HG03520 (cell line): Measurements from ENCODE around the gene ACOX1.

Source experiments
- ATAC-seq: cut with Tn5 transposase; IDR thresholded peaks from one replicate; pipeline ENCODE4 v1.9.1; 2021; ENCODE audit warnings: mild to moderate bottlenecking, moderate library complexity; ENCODE audit not compliant: unreplicated experiment

The ACOX1 gene

GRCh38 chr17:75940727-75941441, 38.1 kb downstream of the ACOX1 start, which contains the start of gene FBF1:
FBF1 (minus strand) TSS chr17:75941042; CDS start chr17:75938149, 2,893 bp downstream.
- ATAC-seq, result peak; percentile 89

- no peak for ATAC-seq
Observed at GRCh38 chr17:75937652-75938051, 41.3 kb downstream of the ACOX1 start.

DNA sequence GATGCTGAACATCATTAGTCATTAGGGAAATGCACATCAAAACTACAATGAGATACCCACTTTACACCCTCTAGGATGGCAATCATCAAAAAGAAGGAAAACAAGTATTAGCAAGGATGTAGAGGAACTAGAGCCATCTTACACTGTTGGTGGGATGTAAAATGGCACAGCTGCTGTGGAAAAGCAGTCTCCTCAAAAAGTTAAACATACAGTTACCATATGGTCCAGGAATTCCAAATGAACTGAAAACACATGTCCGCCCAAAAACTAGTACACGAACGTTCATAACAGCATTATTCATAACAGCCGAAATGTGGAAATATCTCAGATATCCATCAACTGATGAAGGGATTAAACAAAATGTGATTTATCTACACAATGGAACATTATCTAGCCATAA, 45.2 kb downstream of the ACOX1 start:
- ATAC-seq, result no peak

- no peak for ATAC-seq
Observed at GRCh38 chr17:75932852-75933251, 46.1 kb downstream of the ACOX1 start.

DNA sequence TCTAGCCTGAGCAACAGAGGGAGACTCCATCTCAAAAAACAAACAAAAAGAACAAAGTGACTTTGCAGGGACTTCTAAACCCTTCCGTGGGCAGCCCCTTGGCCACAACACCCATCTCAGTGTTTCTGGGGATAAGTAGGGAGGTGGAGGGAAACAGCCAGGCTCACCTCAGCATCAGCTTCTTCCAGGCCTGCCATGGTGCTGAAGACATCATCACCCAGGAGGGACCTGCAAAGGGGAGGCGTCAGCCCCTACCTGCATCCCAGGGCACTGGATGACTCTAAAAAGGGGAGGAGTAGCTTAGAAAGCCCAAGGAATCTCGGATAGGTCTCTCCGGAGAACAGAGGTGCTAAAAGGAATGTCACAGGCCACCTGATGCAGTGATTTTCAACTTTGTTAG, 47.9 kb downstream of the ACOX1 start:
- no peak for ATAC-seq

- ATAC-seq, result no peak
Observed at GRCh38 chr17:75927286-75927922, 51.6 kb downstream of the ACOX1 start.

- ATAC-seq, result no peak
Observed at GRCh38 chr17:75926456-75926855, 52.5 kb downstream of the ACOX1 start.

DNA sequence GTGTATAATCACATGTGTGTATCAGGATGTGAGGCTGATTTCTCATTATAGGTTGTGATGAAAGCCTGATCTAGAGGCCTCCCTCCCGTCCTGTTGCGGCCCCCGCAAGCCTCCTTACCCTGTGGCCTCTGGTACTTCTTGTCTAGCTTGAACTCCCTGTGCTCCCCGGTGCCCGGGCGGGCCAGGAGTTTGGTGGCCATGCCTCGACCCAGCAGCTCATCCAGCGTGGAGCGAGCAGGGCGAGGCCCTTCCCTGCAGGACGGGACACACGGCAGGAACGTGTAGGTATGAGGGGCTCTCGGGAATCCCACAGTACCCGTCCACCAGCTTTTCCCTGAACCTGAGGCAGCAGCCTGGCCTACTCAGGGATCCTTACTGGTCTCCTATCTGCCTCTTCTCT, 53.1 kb downstream of the ACOX1 start:
- no peak for ATAC-seq

- no peak for ATAC-seq
Observed at GRCh38 chr17:75925103-75925502, 53.9 kb downstream of the ACOX1 start.

DNA sequence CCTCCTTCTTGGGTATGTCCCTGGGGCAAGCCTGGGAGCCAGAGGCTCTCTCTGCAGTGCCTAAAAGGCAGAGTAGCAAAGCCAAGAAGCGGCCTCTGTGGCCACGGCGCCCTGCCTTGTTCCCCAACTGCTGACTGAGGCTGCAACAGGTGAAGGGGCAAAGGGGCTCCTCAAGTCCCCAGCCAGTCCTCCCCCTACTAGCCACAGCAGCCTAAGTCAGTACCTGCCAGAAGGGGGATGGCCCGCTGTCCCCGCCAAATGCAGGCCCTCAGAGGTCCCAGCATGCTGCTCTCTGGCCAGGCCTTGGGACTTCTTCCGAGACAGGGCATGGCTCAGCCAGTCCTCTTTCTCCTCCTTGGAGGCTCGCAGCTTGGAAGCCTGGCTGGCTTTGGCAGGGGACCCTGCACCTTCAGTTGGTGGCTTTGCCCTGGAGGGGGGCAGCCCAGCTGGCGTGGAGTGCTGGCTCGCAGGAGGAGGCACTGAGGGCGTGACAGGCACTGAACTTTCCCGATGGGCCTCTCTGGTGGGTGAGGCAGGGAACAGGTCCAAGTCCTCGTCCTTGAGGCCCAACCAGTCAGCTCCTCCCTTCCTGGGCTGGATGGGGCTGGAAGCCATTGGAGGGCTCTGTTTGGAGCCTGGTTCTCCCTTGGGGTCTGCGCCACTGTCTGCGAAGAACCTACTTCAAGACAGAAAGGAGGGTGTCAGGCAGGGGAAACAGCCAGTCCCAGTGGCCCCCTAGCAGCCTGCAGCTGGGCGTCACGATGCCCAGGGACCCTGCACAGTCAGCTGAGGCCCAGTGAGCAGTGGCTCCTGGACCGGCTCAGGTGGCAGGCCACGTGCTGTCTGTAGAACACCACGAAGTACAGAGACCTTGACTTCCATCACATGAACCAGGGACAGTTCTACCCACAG, 55.7 kb downstream of the ACOX1 start:
- no peak for ATAC-seq

DNA sequence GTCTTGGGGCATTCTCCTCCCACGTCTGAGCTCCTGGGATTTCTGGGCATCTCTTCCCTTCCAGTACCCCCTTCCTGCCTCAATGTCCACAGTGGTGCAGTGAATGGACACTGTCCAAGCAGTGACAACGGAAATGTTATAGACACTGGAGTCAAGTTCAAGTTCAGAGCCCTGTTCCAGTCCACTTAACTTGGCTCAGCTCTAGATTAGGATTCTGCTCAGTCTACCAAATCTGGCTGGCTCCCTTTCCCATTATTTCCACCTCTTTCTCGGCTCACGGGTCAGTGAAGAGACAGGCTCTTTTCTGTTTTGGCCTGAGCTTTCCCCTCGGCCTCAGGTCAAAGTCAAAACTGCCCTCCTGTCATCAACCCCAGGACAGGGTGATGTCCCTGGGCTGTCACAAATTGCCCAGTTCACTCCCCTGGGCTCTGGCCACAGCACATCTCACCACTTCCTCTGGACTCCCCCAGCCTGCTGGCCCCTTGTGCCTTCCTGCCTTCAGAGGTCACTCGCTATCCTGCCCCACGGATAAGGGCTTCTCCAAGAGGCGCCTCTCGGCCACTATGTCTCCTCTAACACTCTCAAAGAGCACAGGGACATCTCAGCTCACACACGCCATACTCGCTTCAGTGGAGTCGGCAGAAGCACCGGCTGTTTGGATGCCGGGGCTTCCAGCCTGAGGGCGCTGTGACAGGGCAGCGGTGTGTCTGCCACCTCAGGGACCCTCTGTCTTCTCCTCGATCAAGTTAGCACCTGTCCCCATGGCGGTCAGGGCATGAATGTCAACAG, 56.6 kb downstream of the ACOX1 start:
- ATAC-seq, result no peak

- ATAC-seq, result no peak
Observed at GRCh38 chr17:75921596-75921995, 57.4 kb downstream of the ACOX1 start.

GRCh38 chr17:75920045-75920560, 58.9 kb downstream of the ACOX1 start:
- ATAC-seq, result no peak

- no peak for ATAC-seq
Observed at GRCh38 chr17:75919611-75920010, 59.4 kb downstream of the ACOX1 start.

GRCh38 chr17:75917917-75918445, 61.0 kb downstream of the ACOX1 start:
- no peak for ATAC-seq

- no peak for ATAC-seq
Observed at GRCh38 chr17:75917141-75917916, 61.6 kb downstream of the ACOX1 start.

DNA sequence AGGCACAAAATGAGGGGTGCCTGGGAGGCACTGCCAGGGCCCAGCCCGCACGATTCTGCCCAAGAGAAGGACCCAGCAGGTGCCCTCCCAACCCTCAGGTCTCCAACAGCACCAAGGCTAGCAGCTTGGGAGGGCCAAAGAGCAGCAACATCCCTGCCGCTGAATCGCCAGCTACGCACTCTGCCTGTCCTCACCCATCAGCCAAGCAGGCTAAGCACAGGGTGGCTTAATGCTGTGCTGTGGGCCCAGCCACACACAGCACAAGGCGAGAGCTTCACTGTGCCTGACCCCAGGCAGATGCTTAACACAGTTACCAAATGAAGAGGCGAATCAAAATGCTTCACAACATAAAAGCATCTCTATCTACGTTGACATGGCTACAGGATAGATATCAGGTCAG, 63.7 kb downstream of the ACOX1 start:
- no peak for ATAC-seq

DNA sequence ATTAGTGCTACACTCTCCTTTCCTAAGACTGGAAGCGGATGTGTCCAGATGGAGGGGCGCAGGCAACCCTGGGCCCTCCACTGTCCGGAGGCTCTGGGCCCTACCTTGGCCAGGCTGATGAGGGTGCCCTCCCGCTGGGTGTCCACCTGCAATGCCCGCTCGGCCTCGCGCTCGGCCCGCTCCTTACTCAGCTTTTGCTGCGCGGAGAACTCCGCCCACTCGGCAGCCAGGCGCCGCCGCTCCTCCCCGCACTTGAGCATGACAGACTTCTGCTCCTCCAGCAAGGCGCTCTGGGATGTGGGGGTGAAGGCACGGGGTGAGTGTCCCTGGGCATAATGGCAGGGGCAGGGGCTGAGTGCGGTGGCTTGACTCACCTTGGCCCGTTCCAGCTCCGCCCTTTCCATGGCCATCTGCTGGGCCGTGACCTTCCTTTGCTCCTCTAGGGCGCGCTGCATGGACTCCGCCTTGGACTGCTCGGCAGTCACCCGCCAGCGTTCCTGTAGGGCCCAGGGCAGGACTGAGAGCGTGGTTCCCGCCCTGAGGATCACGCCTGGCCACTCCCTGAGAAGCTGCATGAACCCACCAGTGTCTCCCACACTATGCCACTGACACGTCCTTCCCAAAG, 64.2 kb downstream of the ACOX1 start:
- ATAC-seq, result no peak
